NCI-H1092 treated with DMSO at 0.1 percent for 48 hours (cell line): ENCODE results near the gene GRID1.

ENCODE experiments used
- DNase-seq: peaks from one replicate; lab custom pipeline; 2025; lab: John Stamatoyannopoulos, UW

Gene GRID1

GRCh38 chr10:85617751-85618546, 748.6 kb downstream of the GRID1 start:
- DNase-seq, result no peak

GRCh38 chr10:85615556-85615955, 751.0 kb downstream of the GRID1 start:
- no peak for DNase-seq

GRCh38 chr10:85614981-85615380, 751.6 kb downstream of the GRID1 start:
- DNase-seq, result no peak

GRCh38 chr10:85614566-85614965, 752.0 kb downstream of the GRID1 start:
- no peak for DNase-seq

- no peak for DNase-seq
Observed at GRCh38 chr10:85613391-85613790, 753.2 kb downstream of the GRID1 start.

GRCh38 chr10:85612833-85613232, 753.8 kb downstream of the GRID1 start:
- no peak for DNase-seq

GRCh38 chr10:85612378-85612775, 754.2 kb downstream of the GRID1 start:
- DNase-seq, result no peak

- no peak for DNase-seq
Observed at GRCh38 chr10:85611746-85612377, 754.7 kb downstream of the GRID1 start.

- DNase-seq, result no peak
Observed at GRCh38 chr10:85611093-85611740, 755.4 kb downstream of the GRID1 start.

GRCh38 chr10:85610381-85611092, 756.1 kb downstream of the GRID1 start:
- no peak for DNase-seq

GRCh38 chr10:85609509-85609908, 757.1 kb downstream of the GRID1 start:
- DNase-seq, result no peak

GRCh38 chr10:85608706-85609105, 757.9 kb downstream of the GRID1 start:
- no peak for DNase-seq

- no peak for DNase-seq
Observed at GRCh38 chr10:85607043-85607695, 759.4 kb downstream of the GRID1 start.

GRCh38 chr10:85606401-85606800, 760.2 kb downstream of the GRID1 start:
- no peak for DNase-seq

GRCh38 chr10:85604884-85605283, 761.7 kb downstream of the GRID1 start:
- no peak for DNase-seq

GRCh38 chr10:85604136-85604725, 762.4 kb downstream of the GRID1 start:
- DNase-seq, result no peak

GRCh38 chr10:85603151-85603940, 763.2 kb downstream of the GRID1 start:
- no peak for DNase-seq

- DNase-seq, result no peak
Observed at GRCh38 chr10:85602713-85603112, 763.9 kb downstream of the GRID1 start.

- no peak for DNase-seq
Observed at GRCh38 chr10:85602306-85602705, 764.3 kb downstream of the GRID1 start.

GRCh38 chr10:85601526-85601925, 765.1 kb downstream of the GRID1 start:
- no peak for DNase-seq

GRCh38 chr10:85600744-85601081, 765.9 kb downstream of the GRID1 start:
- no peak for DNase-seq
